Loucy (cell line): ENCODE measurements around the gene NEU3.

ENCODE experiments used
- H2AFZ ChIP-seq: fragments of 200-600 bp; sonication (generic); 2 replicates; pipeline ENCODE4 v1.6.0; 2016; ENCODE audit warnings: antibody characterized with exemption, mild to moderate bottlenecking, low read length, moderate library complexity
- H3F3A ChIP-seq: fragments of 200-600 bp; 2 replicates; pipeline ENCODE4 v1.6.0; 2016; ENCODE audit warnings: antibody characterized with exemption, low read depth, mild to moderate bottlenecking
- H3K27me3 ChIP-seq: fragments of 200-600 bp; sonication (generic); 2 replicates; pipeline ENCODE4 v1.6.1; 2014; ENCODE audit warnings: low read length, mild to moderate bottlenecking; ENCODE audit not compliant: insufficient read depth, poor library complexity, severe bottlenecking
- H3K36me3 ChIP-seq: fragments of 200-600 bp; sonication (generic); 2 replicates; pipeline ENCODE4 v1.6.1; 2016; ENCODE audit warnings: low read length; ENCODE audit not compliant: insufficient read depth
- H3K4me1 ChIP-seq: fragments of 200-600 bp; sonication (generic); 2 replicates; pipeline ENCODE4 v1.5.1; 2014; ENCODE audit warnings: low read length, mild to moderate bottlenecking; ENCODE audit not compliant: insufficient read depth, poor library complexity, severe bottlenecking
- H3K4me2 ChIP-seq: fragments of 200-600 bp; sonication (generic); 2 replicates; pipeline ENCODE4 v1.6.0; 2014; ENCODE audit warnings: antibody characterized with exemption, low read length, low read depth, mild to moderate bottlenecking; ENCODE audit not compliant: poor library complexity, severe bottlenecking
- H3K4me3 ChIP-seq: fragments of 200-600 bp; sonication (generic); 2 replicates; pipeline ENCODE4 v1.5.1; 2014; ENCODE audit warnings: low read length, mild to moderate bottlenecking, mixed read lengths; ENCODE audit not compliant: poor library complexity, severe bottlenecking
- H3K79me2 ChIP-seq: fragments of 200-600 bp; sonication (generic); 2 replicates; pipeline ENCODE4 v1.6.1; 2014; ENCODE audit warnings: low read length; ENCODE audit not compliant: insufficient read depth
- H3K9ac ChIP-seq: fragments of 200-600 bp; sonication (generic); 2 replicates; pipeline ENCODE4 v1.6.0; 2014; ENCODE audit warnings: mild to moderate bottlenecking, low read depth, low read length, moderate library complexity; ENCODE audit not compliant: poor library complexity, severe bottlenecking
- H3K9me2 ChIP-seq: fragments of 200-600 bp; sonication (generic); replicated peaks from 2 replicates; pipeline ENCODE4 v1.6.1; 2016; ENCODE audit warnings: low read depth, low read length, mixed read lengths
- H3K9me3 ChIP-seq: fragments of 200-600 bp; sonication (generic); 2 replicates; pipeline ENCODE4 v1.6.1; 2014; ENCODE audit warnings: mild to moderate bottlenecking, antibody characterized with exemption, low read length, low read depth; ENCODE audit not compliant: insufficient read depth
- H4K20me1 ChIP-seq: fragments of 200-600 bp; sonication (generic); 2 replicates; pipeline ENCODE4 v1.6.0; 2014; ENCODE audit warnings: antibody characterized with exemption, low read length, mild to moderate bottlenecking; ENCODE audit not compliant: insufficient read depth, poor library complexity, severe bottlenecking
- EZH2phosphoT487 ChIP-seq: fragments of 200-600 bp; IDR thresholded peaks from 2 replicates; pipeline ENCODE4 v1.6.1; 2018; ENCODE audit warnings: antibody characterized with exemption, mild to moderate bottlenecking, moderate library complexity, borderline replicate concordance
- TF ChIP-seq, protein P1 (sequence below): fragments of 200-600 bp; sonication (generic); conservative IDR thresholded peaks from 2 replicates; pipeline ENCODE4 v1.5.1; 2014; ENCODE audit warnings: mild to moderate bottlenecking, antibody characterized with exemption, low read length

Gene NEU3

DNA sequence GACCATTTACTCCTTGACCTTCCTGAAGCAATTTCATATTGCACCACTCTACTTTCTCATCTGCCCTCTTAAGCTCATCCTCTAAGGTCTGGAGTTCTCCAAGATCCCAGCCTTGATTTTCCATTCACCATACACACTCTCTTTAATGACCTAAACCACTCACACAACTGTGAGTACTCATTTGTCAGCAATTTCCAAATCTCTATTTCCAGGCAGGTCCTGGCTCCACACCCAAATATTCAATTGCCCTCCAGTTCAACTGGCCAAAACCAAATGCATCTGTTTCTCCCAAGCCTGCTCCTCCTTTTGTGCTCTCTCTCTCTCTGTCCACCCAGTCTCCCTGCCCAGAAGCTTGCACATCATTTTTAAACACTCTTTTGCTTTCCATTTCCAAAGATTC lies 39.6 kb downstream of the NEU3 start:
- Histone ChIP-seq H3K79me2 (no peaks in the 10 kb centered on the region), H3K9me2 (no peaks in the 10 kb centered on the region), H3K36me3 (no peaks in the 10 kb centered on the region), H3K4me2 (no peak overlapping the region), H3K9me3 (no peaks in the 10 kb centered on the region), H4K20me1 (no peaks in the 10 kb centered on the region), H3K27me3 (no peaks in the 10 kb centered on the region), H3K4me3 (no peak overlapping the region), H3K4me1 (no peaks in the 10 kb centered on the region), H3F3A (no peaks in the 10 kb centered on the region), H2AFZ (no peak overlapping the region), H3K9ac (no peak overlapping the region)
- TF ChIP-seq EZH2phosphoT487, result no peak
- TF ChIP-seq, protein P1, sequence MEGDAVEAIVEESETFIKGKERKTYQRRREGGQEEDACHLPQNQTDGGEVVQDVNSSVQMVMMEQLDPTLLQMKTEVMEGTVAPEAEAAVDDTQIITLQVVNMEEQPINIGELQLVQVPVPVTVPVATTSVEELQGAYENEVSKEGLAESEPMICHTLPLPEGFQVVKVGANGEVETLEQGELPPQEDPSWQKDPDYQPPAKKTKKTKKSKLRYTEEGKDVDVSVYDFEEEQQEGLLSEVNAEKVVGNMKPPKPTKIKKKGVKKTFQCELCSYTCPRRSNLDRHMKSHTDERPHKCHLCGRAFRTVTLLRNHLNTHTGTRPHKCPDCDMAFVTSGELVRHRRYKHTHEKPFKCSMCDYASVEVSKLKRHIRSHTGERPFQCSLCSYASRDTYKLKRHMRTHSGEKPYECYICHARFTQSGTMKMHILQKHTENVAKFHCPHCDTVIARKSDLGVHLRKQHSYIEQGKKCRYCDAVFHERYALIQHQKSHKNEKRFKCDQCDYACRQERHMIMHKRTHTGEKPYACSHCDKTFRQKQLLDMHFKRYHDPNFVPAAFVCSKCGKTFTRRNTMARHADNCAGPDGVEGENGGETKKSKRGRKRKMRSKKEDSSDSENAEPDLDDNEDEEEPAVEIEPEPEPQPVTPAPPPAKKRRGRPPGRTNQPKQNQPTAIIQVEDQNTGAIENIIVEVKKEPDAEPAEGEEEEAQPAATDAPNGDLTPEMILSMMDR, result no peak

DNA sequence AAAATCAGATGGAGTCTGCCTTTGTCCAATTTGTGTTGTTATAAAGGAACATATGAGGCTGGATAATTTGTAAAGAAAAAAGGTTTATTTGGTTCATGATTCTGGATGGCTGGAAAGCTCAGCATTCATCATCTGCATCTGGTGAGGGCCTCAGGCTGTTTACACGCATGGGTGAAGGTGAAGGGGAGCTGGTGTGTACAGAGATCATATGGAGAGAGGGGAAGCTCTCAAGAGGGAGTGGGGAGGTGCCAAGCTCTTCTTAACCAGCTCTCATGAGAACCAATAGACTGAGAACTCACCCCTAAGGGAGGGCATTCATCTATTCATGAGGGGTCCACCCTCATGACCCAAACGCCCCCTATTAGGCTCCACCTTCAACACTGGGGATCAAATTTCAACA lies 40.0 kb downstream of the NEU3 start:
- no peak overlapping the region for H3K4me2 ChIP-seq
- H3F3A ChIP-seq, result no peaks in the 10 kb centered on the region
- no peaks in the 10 kb centered on the region for H4K20me1 ChIP-seq
- no peaks in the 10 kb centered on the region for H3K4me1 ChIP-seq
- no peaks in the 10 kb centered on the region for H3K79me2 ChIP-seq
- no peaks in the 10 kb centered on the region for H3K27me3 ChIP-seq
- TF ChIP-seq, protein P1, result no peak
- no peak for TF ChIP-seq EZH2phosphoT487
- H3K36me3 ChIP-seq, result no peaks in the 10 kb centered on the region
- no peak overlapping the region for H3K9ac ChIP-seq
- no peaks in the 10 kb centered on the region for H3K9me2 ChIP-seq
- H3K4me3 ChIP-seq, result no peak overlapping the region
- no peak overlapping the region for H2AFZ ChIP-seq
- H3K9me3 ChIP-seq, result no peaks in the 10 kb centered on the region

DNA sequence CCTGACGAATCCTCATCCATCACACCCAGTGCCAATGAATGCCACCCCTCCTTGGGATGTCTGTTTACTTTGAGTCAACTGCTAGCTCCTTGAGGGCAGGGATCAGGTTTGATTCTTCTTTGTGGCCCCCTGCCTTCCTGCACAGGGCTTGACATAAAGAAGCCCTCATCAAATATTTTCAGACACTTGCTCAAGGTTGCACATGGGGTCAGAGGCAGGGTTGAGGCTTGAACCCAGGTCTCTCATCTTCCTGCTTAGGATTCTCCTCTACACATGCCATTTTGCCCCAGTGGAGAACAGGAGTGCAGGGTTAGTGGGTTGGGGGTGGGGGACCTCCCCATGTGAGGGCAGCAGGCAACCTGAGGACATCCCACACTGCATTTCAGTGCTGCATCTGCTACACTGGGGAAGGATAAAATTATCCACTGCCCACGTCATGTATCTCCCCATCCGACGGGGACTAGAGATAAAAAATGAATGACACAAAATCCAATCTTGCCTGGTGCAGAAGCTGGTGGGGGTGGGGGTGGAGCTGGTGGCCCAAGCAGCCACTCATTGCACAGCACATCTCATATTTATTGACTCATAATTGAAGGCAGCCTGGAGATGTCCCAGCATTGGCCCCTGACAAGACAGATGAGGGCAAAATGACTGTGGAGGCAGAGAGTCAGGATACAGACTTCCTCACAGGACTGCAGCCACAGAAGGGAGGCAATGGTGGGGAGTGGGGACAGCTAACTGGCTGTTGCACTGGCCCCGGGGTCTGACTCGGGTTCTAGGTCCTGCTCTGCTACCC lies 41.3 kb downstream of the NEU3 start:
- no peaks in the 10 kb centered on the region for H3K4me1 ChIP-seq
- H3K4me3 ChIP-seq, result no peak overlapping the region
- no peaks in the 10 kb centered on the region for H3K36me3 ChIP-seq
- H3K9me3 ChIP-seq, result no peaks in the 10 kb centered on the region
- no peaks in the 10 kb centered on the region for H3F3A ChIP-seq
- H2AFZ ChIP-seq, result no peak overlapping the region
- no peaks in the 10 kb centered on the region for H3K9me2 ChIP-seq
- H3K4me2 ChIP-seq, result no peak overlapping the region
- H3K27me3 ChIP-seq, result no peaks in the 10 kb centered on the region
- no peaks in the 10 kb centered on the region for H4K20me1 ChIP-seq
- TF ChIP-seq, protein P1, result no peak
- TF ChIP-seq EZH2phosphoT487, result no peak
- no peak overlapping the region for H3K9ac ChIP-seq
- H3K79me2 ChIP-seq, result no peaks in the 10 kb centered on the region
